Fibroblast of lung (primary cell): Measurements from ENCODE around the gene TMEM242. TPM values are rescaled to one million over a fixed set of nuclear protein-coding genes. Genes with fewer than 3 reads are reported as not detected.

ENCODE experiments used
- DNase-seq, 2 donors: peaks; one replicate each; pipeline versions ENCODE4 v3.0.0 to v3.0.0-alpha.2; 2010; ENCODE audit warnings: low read depth in 2 of 2
- H2AFZ ChIP-seq: 2 replicates; pipeline ENCODE4 v1.5.1; 2012; ENCODE audit warnings: low read length, control low read depth, inconsistent platforms
- H3K27ac ChIP-seq: 2 replicates; pipeline ENCODE4 v1.5.1; 2011; ENCODE audit warnings: low read length, control low read depth; ENCODE audit not compliant: insufficient read depth
- H3K27me3 ChIP-seq: 2 replicates; pipeline ENCODE4 v1.5.1; 2011; ENCODE audit warnings: mild to moderate bottlenecking, low read length; ENCODE audit not compliant: control insufficient read depth, insufficient read depth
- H3K36me3 ChIP-seq: 2 replicates; pipeline ENCODE4 v1.5.1; 2011; ENCODE audit warnings: low read length; ENCODE audit not compliant: control insufficient read depth, insufficient read depth
- H3K4me1 ChIP-seq: 2 replicates; pipeline ENCODE4 v1.5.1; 2011; ENCODE audit warnings: low read length; ENCODE audit not compliant: control insufficient read depth, insufficient read depth; ENCODE audit errors: extremely low read depth
- H3K4me2 ChIP-seq: 2 replicates; pipeline ENCODE4 v1.5.1; 2011; ENCODE audit warnings: low read length, control low read depth; ENCODE audit not compliant: insufficient read depth; ENCODE audit errors: extremely low read depth
- H3K4me3 ChIP-seq, 4 experiments: fragments of 200-600 bp in 1 of 4; sonication (generic) in 1 of 4; replicated peaks in 1 of 4; 2 replicates each; pipeline ENCODE4 v1.5.1; 2011 to 2016; ENCODE audit warnings: low read length in 4 of 4, low read depth in 3 of 4, mild to moderate bottlenecking in 3 of 4, control low read depth in 2 of 4, inconsistent platforms in 1 of 4, mixed read lengths in 1 of 4; ENCODE audit not compliant: insufficient read depth in 1 of 4; ENCODE audit errors: control extremely low read depth in 1 of 4
- H3K79me2 ChIP-seq: 2 replicates; pipeline ENCODE4 v1.5.1; 2012; ENCODE audit warnings: mild to moderate bottlenecking, low read length, inconsistent platforms; ENCODE audit not compliant: control insufficient read depth, insufficient read depth
- H3K9ac ChIP-seq: 2 replicates; pipeline ENCODE4 v1.5.1; 2011; ENCODE audit warnings: mild to moderate bottlenecking, low read length, control low read depth; ENCODE audit not compliant: insufficient read depth
- H3K9me3 ChIP-seq: 2 replicates; pipeline ENCODE4 v1.5.1; 2012; ENCODE audit warnings: low read depth, low read length; ENCODE audit not compliant: control insufficient read depth, insufficient read depth
- H4K20me1 ChIP-seq: 2 replicates; pipeline ENCODE4 v1.5.1; 2011; ENCODE audit warnings: low read length; ENCODE audit not compliant: control insufficient read depth, insufficient read depth; ENCODE audit errors: extremely low read depth
- CTCF ChIP-seq, 2 donors: IDR thresholded peaks in 1 of 2; conservative IDR thresholded peaks in 1 of 2; 1 replicate in 1 of 2; 2 replicates in 1 of 2; pipeline ENCODE4 v1.5.1; 2011 to 2012; ENCODE audit warnings: low read length in 2 of 2, control low read depth in 1 of 2, inconsistent platforms in 1 of 2, low read depth in 1 of 2, mild to moderate bottlenecking in 1 of 2
- EZH2 ChIP-seq: IDR thresholded peaks from 2 replicates; pipeline ENCODE4 v1.5.1; 2012; ENCODE audit warnings: low read length, control low read depth, mild to moderate bottlenecking; ENCODE audit errors: missing control alignments
- polyA plus RNA-seq, 2 donors: library from polyadenylated mRNA; depleted of rRNA in 1 of 2; stranded (reverse) in 1 of 2; unstranded in 1 of 2; fragments of >200 nt; gene quantifications; 2 replicates each; pipeline ENCODE4 v1.2.1, GENCODE V29; 2011 to 2012; ENCODE audit warnings: missing spikeins in 1 of 2
- total RNA-seq: library from RNA; depleted of rRNA; stranded (reverse); fragments of >200 nt; gene quantifications from 2 replicates; pipeline ENCODE4 v1.2.1, GENCODE V29; 2014

The TMEM242 gene
- total and polyA plus RNA-seq, 2 donors (not counting 1 experiment from before 2014, with no cell fraction given), result 7.3 to 7.8 TPM

DNA sequence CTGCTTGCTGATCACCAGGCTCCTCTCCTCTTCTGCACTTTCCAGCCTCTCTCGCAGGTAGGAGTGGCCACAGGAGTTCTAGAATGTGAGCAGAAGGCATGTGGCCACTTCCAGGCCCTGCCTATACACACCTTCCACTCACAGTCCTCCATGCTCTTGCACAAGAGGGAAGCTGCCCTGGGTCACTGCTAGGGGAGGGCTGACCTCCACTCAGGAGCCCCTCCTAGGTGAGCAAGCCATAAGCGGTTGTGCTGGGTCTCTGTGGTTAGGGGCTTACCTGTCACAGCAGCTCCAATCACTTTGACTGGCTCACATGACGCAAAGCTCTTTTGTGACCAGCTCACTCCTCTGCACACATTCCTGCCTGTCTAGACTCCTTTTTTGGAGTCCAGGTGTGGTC is 68.2 kb downstream of the TMEM242 start:
- DNase-seq, result no peak
- peaks cover 16% of the 10 kb centered on the region for H3K27me3 ChIP-seq
- no peaks in the 10 kb centered on the region for H3K4me1 ChIP-seq
- no peak overlapping the region for H3K27ac ChIP-seq
- H3K36me3 ChIP-seq, result no peaks in the 10 kb centered on the region
- TF ChIP-seq EZH2, result no peak
- no peak for TF ChIP-seq CTCF (conservative IDR thresholded peaks at IDR 0.05 in 1 of 2, IDR thresholded peaks at IDR 0.05 in 1 of 2; ENCODE audit: low read depth in 1 of 2, low read length in 2 of 2)
- H3K79me2 ChIP-seq, result no peaks in the 10 kb centered on the region
- H3K9ac ChIP-seq, result no peak overlapping the region
- no peak overlapping the region for H3K4me2 ChIP-seq
- H2AFZ ChIP-seq, result no peak overlapping the region
- no peak overlapping the region for H3K4me3 ChIP-seq
- H3K9me3 ChIP-seq, result no peaks in the 10 kb centered on the region
- H4K20me1 ChIP-seq, result no peaks in the 10 kb centered on the region

- Histone ChIP-seq H2AFZ (no peak overlapping the region), H3K9ac (no peak overlapping the region), H3K9me3 (no peaks in the 10 kb centered on the region), H3K4me1 (no peaks in the 10 kb centered on the region), H3K4me3 (no peak overlapping the region), H3K27me3 (peaks cover 19% of the 10 kb centered on the region), H4K20me1 (no peaks in the 10 kb centered on the region), H3K79me2 (no peaks in the 10 kb centered on the region), H3K4me2 (no peak overlapping the region), H3K27ac (no peak overlapping the region), H3K36me3 (no peaks in the 10 kb centered on the region)
- TF ChIP-seq EZH2, result no peak
- TF ChIP-seq CTCF (conservative IDR thresholded peaks at IDR 0.05 in 1 of 2, IDR thresholded peaks at IDR 0.05 in 1 of 2; ENCODE audit: low read depth in 1 of 2, low read length in 2 of 2), result no peak
- DNase-seq, result no peak
Measured at GRCh38 chr6:157254538-157254937, 68.8 kb downstream of the TMEM242 start.

DNA sequence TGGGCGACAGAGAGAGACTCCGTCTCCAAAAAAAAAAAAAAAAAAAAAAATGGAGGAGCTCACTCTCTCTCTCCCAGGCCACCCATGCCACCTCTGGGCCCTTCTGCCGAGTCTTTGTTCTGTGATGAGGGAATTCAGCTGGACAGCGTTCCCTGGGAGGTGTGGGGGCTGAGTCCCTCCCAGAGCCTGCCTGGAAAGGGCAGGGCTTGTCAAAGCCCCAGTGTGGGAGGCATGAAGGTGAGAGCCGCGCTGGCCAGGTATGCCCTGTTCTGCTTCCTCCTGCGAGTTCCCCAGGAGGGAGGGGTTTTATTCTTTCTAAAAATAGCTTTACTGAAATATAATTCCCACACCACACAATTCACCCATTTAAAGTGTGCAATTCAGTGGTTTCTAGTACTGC is 69.6 kb downstream of the TMEM242 start:
- Histone ChIP-seq H3K27me3 (peaks cover 21% of the 10 kb centered on the region), H3K79me2 (no peaks in the 10 kb centered on the region), H4K20me1 (no peaks in the 10 kb centered on the region), H3K27ac (no peak overlapping the region), H3K4me2 (no peak overlapping the region), H3K9me3 (no peaks in the 10 kb centered on the region), H2AFZ (no peak overlapping the region), H3K9ac (no peak overlapping the region), H3K4me3 (no peak overlapping the region), H3K4me1 (no peaks in the 10 kb centered on the region), H3K36me3 (no peaks in the 10 kb centered on the region)
- no peak for DNase-seq
- TF ChIP-seq CTCF (conservative IDR thresholded peaks at IDR 0.05 in 1 of 2, IDR thresholded peaks at IDR 0.05 in 1 of 2; ENCODE audit: low read depth in 1 of 2, low read length in 2 of 2) (no peak), EZH2 (no peak)
